Fibroblast of villous mesenchyme (primary cell): ENCODE data around the gene DOCK9. TPM values are rescaled to one million over a fixed set of nuclear protein-coding genes. Genes with fewer than 3 reads are reported as not detected.

Experiments used
- DNase-seq: peaks from one replicate; pipeline ENCODE4 v3.0.0-alpha.2; 2010; ENCODE audit warnings: low read depth
- H3K4me3 ChIP-seq: 2 replicates; pipeline ENCODE4 v1.5.1; 2011; ENCODE audit warnings: low read depth, mild to moderate bottlenecking, low read length
- CTCF ChIP-seq: IDR thresholded peaks from 2 replicates; pipeline ENCODE4 v1.5.1; 2012; ENCODE audit warnings: low read depth, mild to moderate bottlenecking, low read length; ENCODE audit not compliant: insufficient read depth
- total RNA-seq: library from RNA; depleted of rRNA; stranded (reverse); fragments of >200 nt; gene quantifications from 2 replicates; pipeline ENCODE4 v1.2.3, GENCODE V29; 2012

The DOCK9 gene
- total RNA-seq, 1 donor = 14.7 TPM

DNA sequence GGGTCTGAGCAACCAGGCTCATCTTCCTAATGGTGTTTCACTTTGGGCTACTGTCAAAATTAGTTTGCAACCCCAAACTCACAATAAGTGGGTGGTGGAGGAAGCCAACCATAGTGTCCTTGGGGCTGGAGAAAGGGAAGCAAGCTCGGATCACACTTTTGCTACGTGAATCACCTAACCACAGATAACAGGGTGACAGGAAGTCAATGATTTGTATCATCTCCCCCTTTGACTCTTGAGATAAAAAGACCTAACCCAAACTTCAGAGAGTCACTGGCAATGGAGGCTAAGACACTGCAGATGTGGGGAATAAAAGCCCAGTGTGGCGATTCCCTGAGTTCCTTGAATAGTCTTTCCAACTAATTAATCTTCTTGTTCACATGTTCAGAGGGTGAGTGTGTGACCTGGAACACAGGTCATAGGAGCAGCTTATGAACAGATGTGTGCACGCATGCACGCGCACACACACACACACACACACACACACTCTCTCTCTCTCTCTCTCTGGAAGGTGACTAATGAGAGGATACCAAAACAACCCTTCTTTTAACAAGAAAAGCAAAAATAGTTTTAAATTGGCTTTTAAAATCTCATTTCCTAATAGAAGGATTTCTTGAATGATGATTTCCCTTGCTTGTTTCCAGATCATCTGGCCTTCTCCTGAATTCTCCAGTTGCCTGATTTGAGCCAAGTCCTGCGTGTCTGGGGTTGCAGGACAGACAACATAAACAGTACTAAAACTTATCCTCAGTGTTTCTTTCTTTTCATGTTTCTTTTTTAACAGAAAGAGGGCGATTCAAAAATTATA is 21.2 kb upstream of the DOCK9 start:
- no peak overlapping the region for H3K4me3 ChIP-seq
- DNase-seq = peak; percentile 64
- TF ChIP-seq CTCF = no peak

GRCh38 chr13:98997738-98998641 is 20.1 kb upstream of the DOCK9 start:
- no peak for TF ChIP-seq CTCF
- DNase-seq = no peak
- H3K4me3 ChIP-seq = no peak overlapping the region

DNA sequence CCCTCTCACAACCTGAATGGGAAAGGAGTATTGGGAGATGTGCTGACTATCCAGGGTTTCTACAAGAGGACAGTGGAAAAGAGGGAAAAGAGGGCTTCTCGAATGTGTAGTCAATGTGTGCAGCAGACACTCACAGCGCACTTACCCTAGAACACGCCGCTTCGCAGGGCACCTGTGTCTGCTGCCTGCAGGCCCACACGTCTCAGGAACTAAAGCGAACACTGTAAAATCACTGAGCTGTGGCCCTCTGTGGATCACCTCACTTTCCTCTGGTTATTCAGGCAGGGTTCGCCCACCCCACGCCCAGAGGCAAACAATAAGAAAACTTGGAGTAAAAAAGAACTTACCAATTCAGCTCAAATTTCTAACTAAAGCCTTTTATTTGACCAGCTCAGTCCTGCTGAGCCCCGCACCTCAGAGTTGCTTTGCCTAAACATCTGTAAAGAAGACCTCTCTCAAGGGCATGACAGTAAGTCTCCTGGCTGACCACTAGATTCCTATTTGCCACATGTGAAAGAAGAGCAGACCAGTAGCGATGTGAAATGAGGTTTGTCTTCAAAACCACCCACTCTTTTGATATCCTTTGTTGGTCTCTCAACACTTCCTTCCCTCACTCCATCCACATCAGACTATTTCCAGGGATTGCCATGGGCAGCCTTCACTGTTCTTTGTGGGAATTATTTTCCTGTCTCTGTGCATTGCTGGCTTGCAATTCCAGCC is 19.3 kb upstream of the DOCK9 start:
- TF ChIP-seq CTCF = no peak
- DNase-seq = no peak
- no peak overlapping the region for H3K4me3 ChIP-seq

GRCh38 chr13:98996046-98996445 is 18.2 kb upstream of the DOCK9 start:
- DNase-seq = no peak
- H3K4me3 ChIP-seq = no peak overlapping the region
- no peak for TF ChIP-seq CTCF

DNA sequence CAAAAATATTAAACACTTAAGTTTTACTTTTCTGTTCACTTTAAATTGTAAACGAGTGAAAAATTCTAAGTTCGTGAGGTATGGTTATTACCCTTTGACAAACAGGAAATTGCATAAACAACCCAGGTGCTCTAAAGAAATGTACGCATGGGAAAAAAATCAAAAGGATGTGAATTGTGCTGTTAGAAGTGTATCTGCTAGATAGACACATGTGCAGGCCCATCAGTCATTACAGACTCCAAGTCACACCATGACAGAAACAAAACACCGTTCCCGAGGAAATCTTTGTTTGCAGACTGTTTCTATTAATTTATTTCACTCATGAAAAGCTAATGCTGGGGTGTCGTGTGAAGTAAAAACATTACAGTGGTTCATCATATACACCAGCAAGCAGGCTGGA is 17.0 kb upstream of the DOCK9 start:
- no peak for TF ChIP-seq CTCF
- DNase-seq = no peak
- no peak overlapping the region for H3K4me3 ChIP-seq

DNA sequence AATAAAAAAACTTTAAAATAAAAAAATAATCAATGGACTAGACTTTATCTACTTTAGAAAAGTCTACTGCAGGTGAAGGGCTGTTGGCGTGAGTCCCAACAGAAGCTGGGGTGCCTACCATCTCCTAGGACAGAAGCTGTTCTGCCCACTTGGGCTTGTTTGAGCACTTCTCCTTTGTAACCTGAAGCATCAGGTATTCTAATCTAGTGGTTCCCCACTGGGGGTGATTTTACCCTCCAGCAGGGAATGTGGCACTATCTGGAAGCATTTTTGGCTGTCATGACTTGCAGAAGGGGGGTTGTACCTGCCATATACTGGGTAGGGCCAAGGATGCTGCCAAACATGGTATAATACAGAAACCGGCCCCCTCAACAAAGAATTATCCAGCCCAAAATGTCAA is 16.2 kb upstream of the DOCK9 start:
- TF ChIP-seq CTCF = no peak
- DNase-seq = no peak
- no peak overlapping the region for H3K4me3 ChIP-seq
